ENCODE data around the gene ACSL1.
"Not testable (repeated sequence)": the region's sequence is repeated elsewhere in the genome, so short reads cannot be mapped to it uniquely, and the experiment has no call there.

Gene ACSL1

DNA sequence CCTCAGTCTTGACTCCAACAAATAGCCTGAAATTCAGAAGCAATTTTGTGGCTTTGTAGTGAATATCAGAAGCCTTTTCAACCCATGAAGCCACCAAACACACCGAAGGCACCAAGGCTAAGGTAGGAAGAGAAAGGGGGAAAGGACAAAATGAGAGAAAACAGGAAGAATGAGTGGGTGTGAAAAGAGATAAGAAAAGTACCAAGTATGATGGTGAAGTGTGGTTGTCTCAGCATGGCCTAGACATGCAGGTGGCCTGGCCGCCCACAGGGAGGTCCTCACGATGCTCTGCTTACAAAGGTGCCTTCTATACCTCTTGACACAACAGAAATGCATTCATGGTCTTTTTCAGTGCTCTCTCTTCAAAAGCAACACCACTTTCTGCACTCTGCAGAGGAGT lies 34.9 kb downstream of the ACSL1 start:
- Histone ChIP-seq H3K27me3 (ENCODE audit: insufficient read depth, low read length) (no peaks in the 10 kb centered on the region), H3K36me3 (ENCODE audit: insufficient read depth, low read length) (0 out of 2 replicates have a peak, but pooled peaks cover 5% of the 10 kb centered on the region), H3K4me1 (ENCODE audit: control insufficient read depth, insufficient read depth, low read length, unreplicated experiment) (peaks cover 17% of the 10 kb centered on the region), H3K4me3 (ENCODE audit: low read depth, low read length) (no peak overlapping the region), H3K79me2 (ENCODE audit: control insufficient read depth, insufficient read depth, low read length, unreplicated experiment) (peaks cover 5% of the 10 kb centered on the region), H2AFZ (ENCODE audit: low read length, unreplicated experiment) (no peak overlapping the region), H3K27ac (ENCODE audit: low read depth, low read length) (no peak overlapping the region)

GRCh38 chr4:184787766-184788503 lies 37.8 kb downstream of the ACSL1 start:
- no peaks in the 10 kb centered on the region for H3K27me3 ChIP-seq (ENCODE audit: insufficient read depth, low read length)
- no peak overlapping the region for H2AFZ ChIP-seq (ENCODE audit: low read length, unreplicated experiment)

GRCh38 chr4:184785813-184786212 lies 40.0 kb downstream of the ACSL1 start:
- H3K4me3 ChIP-seq (ENCODE audit: low read depth, low read length) = no peak overlapping the region
- 0 out of 2 replicates have a peak, but pooled peaks cover 7% of the 10 kb centered on the region for H3K36me3 ChIP-seq (ENCODE audit: insufficient read depth, low read length)
- H3K27me3 ChIP-seq (ENCODE audit: insufficient read depth, low read length) = no peaks in the 10 kb centered on the region
- no peak overlapping the region for H2AFZ ChIP-seq (ENCODE audit: low read length, unreplicated experiment)
- H3K4me1 ChIP-seq (ENCODE audit: control insufficient read depth, insufficient read depth, low read length, unreplicated experiment) = no peaks in the 10 kb centered on the region
- no peak overlapping the region for H3K27ac ChIP-seq (ENCODE audit: low read depth, low read length)
- no peaks in the 10 kb centered on the region for H3K79me2 ChIP-seq (ENCODE audit: control insufficient read depth, insufficient read depth, low read length, unreplicated experiment)

More at GRCh38 chr4:184787766-184788503, 37.8 kb downstream of the ACSL1 start:
- no peak overlapping the region for H3K27ac ChIP-seq (ENCODE audit: low read depth, low read length)
- 0 out of 2 replicates have a peak, but pooled peaks cover 7% of the 10 kb centered on the region for H3K36me3 ChIP-seq (ENCODE audit: insufficient read depth, low read length)
- no peak overlapping the region for H3K4me3 ChIP-seq (ENCODE audit: low read depth, low read length)
- H3K4me1 ChIP-seq (ENCODE audit: control insufficient read depth, insufficient read depth, low read length, unreplicated experiment) = peaks cover 9% of the 10 kb centered on the region
- H3K79me2 ChIP-seq (ENCODE audit: control insufficient read depth, insufficient read depth, low read length, unreplicated experiment) = peaks cover 5% of the 10 kb centered on the region

- Histone ChIP-seq H3K36me3 (ENCODE audit: insufficient read depth, low read length) (peaks cover 13% of the 10 kb centered on the region; the same call in 1 of the 2 replicates), H3K4me3 (ENCODE audit: low read depth, low read length) (no peak overlapping the region), H3K4me1 (ENCODE audit: control insufficient read depth, insufficient read depth, low read length, unreplicated experiment) (no peaks in the 10 kb centered on the region), H3K79me2 (ENCODE audit: control insufficient read depth, insufficient read depth, low read length, unreplicated experiment) (no peaks in the 10 kb centered on the region), H3K27me3 (ENCODE audit: insufficient read depth, low read length) (no peaks in the 10 kb centered on the region), H2AFZ (ENCODE audit: low read length, unreplicated experiment) (no peak overlapping the region), H3K27ac (ENCODE audit: low read depth, low read length) (no peak overlapping the region)
These were observed 41.0 kb downstream of the ACSL1 start for GRCh38 chr4:184784628-184785257.

DNA sequence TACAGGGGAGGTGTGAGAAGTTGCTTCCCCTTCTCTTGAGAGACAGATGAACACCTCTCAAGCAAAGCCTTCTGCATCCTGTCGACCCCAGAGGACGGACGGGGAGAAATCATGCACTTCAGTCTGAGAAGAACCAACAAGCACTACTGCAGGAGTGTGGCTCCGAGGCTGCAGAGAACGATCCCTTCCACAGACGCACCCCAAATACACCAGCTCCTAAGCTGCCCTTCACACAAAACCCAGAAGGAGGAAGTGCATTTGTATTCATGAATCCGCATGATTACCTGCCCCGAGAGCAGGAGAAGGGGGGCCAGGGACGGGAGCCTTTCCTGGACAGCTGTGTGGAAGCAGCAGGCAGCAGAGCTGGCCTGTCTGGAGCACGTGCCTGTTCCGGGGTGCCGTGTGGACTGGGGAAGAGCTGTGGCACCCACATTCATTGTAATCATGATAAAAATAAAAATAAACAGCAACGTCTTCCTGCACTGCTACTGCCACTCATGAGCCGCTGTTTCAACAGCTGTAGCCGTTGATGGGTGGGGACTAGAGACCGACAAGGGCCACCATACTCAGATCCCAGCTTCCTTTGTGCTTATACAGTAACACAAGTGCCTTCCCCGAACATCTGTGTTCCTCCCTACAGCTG lies 42.9 kb downstream of the ACSL1 start:
- Histone ChIP-seq H3K27ac (ENCODE audit: low read depth, low read length) (no peak overlapping the region), H3K4me3 (ENCODE audit: low read depth, low read length) (no peak overlapping the region), H3K27me3 (ENCODE audit: insufficient read depth, low read length) (no peaks in the 10 kb centered on the region), H2AFZ (ENCODE audit: low read length, unreplicated experiment) (no peak overlapping the region), H3K79me2 (ENCODE audit: control insufficient read depth, insufficient read depth, low read length, unreplicated experiment) (no peaks in the 10 kb centered on the region), H3K4me1 (ENCODE audit: control insufficient read depth, insufficient read depth, low read length, unreplicated experiment) (no peaks in the 10 kb centered on the region), H3K36me3 (ENCODE audit: insufficient read depth, low read length) (peaks cover 16% of the 10 kb centered on the region; the same call in 1 of the 2 replicates)

- not testable (repeated sequence) for H3K27ac ChIP-seq (ENCODE audit: low read depth, low read length); H2AFZ ChIP-seq (ENCODE audit: low read length, unreplicated experiment); H3K36me3 ChIP-seq (ENCODE audit: insufficient read depth, low read length); H3K27me3 ChIP-seq (ENCODE audit: insufficient read depth, low read length); H3K4me3 ChIP-seq (ENCODE audit: low read depth, low read length); H3K4me1 ChIP-seq (ENCODE audit: control insufficient read depth, insufficient read depth, low read length, unreplicated experiment); H3K79me2 ChIP-seq (ENCODE audit: control insufficient read depth, insufficient read depth, low read length, unreplicated experiment)
These were observed 46.6 kb downstream of the ACSL1 start for GRCh38 chr4:184779160-184779559.

GRCh38 chr4:184778325-184778724 lies 47.4 kb downstream of the ACSL1 start:
- H3K27ac ChIP-seq (ENCODE audit: low read depth, low read length) = no peak overlapping the region
- no peaks in the 10 kb centered on the region for H3K79me2 ChIP-seq (ENCODE audit: control insufficient read depth, insufficient read depth, low read length, unreplicated experiment)
- H3K4me3 ChIP-seq (ENCODE audit: low read depth, low read length) = no peak overlapping the region
- no peak overlapping the region for H2AFZ ChIP-seq (ENCODE audit: low read length, unreplicated experiment)
- H3K36me3 ChIP-seq (ENCODE audit: insufficient read depth, low read length) = peaks cover 11% of the 10 kb centered on the region; the same call in 1 of the 2 replicates
- H3K4me1 ChIP-seq (ENCODE audit: control insufficient read depth, insufficient read depth, low read length, unreplicated experiment) = no peaks in the 10 kb centered on the region
- H3K27me3 ChIP-seq (ENCODE audit: insufficient read depth, low read length) = no peaks in the 10 kb centered on the region

DNA sequence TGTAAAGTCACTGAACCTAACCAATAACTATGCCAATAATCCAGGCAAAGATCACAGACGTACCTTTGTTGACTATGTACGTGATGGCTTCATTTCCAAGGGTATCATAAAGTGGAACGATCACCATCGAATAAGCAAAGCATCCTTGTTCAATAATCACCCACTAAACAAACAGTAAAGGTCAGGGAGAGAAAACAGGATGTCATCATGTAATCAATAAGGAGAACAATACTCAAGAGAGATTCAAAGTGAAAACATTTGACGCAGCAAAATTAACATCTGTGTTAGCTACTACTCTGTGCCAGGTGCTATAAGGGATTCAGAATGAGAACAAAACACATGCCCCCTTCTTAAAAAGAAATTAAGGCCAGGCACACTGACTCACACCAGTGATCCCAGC lies 48.9 kb downstream of the ACSL1 start:
- Histone ChIP-seq H3K79me2 (ENCODE audit: control insufficient read depth, insufficient read depth, low read length, unreplicated experiment) (no peaks in the 10 kb centered on the region), H3K4me3 (ENCODE audit: low read depth, low read length) (no peak overlapping the region), H3K27ac (ENCODE audit: low read depth, low read length) (no peak overlapping the region), H3K27me3 (ENCODE audit: insufficient read depth, low read length) (no peaks in the 10 kb centered on the region), H2AFZ (ENCODE audit: low read length, unreplicated experiment) (no peak overlapping the region), H3K36me3 (ENCODE audit: insufficient read depth, low read length) (peaks cover 12% of the 10 kb centered on the region; the same call in 1 of the 2 replicates), H3K4me1 (ENCODE audit: control insufficient read depth, insufficient read depth, low read length, unreplicated experiment) (no peaks in the 10 kb centered on the region)

- H3K27ac ChIP-seq (ENCODE audit: low read depth, low read length) = no peak overlapping the region
- no peaks in the 10 kb centered on the region for H3K4me1 ChIP-seq (ENCODE audit: control insufficient read depth, insufficient read depth, low read length, unreplicated experiment)
- H3K36me3 ChIP-seq (ENCODE audit: insufficient read depth, low read length) = peaks cover 12% of the 10 kb centered on the region; the same call in 1 of the 2 replicates
- H2AFZ ChIP-seq (ENCODE audit: low read length, unreplicated experiment) = no peak overlapping the region
- no peaks in the 10 kb centered on the region for H3K27me3 ChIP-seq (ENCODE audit: insufficient read depth, low read length)
- no peak overlapping the region for H3K4me3 ChIP-seq (ENCODE audit: low read depth, low read length)
- H3K79me2 ChIP-seq (ENCODE audit: control insufficient read depth, insufficient read depth, low read length, unreplicated experiment) = no peaks in the 10 kb centered on the region
These were observed 49.8 kb downstream of the ACSL1 start for GRCh38 chr4:184775854-184776555.

DNA sequence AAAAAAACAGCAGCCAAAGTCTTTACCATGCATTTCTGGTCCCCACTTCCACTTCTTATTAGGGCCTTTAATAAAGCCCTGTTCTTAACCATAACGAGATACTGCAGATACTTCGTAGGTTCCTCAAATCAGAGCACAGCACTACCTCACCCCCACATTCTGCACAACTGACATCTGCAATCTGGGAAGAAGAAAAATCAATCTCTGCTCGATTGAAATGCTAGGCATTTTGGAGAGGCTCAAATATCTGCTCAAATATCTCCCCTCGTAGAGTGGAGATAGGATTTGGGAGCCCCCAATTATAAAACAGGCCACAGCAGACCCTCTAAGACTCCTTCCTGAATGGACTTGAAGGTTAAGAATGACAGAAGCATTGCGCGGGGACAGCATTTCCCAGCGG lies 51.6 kb downstream of the ACSL1 start:
- Histone ChIP-seq H3K4me3 (ENCODE audit: low read depth, low read length) (no peak overlapping the region), H3K27me3 (ENCODE audit: insufficient read depth, low read length) (no peaks in the 10 kb centered on the region), H3K27ac (ENCODE audit: low read depth, low read length) (no peak overlapping the region), H2AFZ (ENCODE audit: low read length, unreplicated experiment) (no peak overlapping the region), H3K79me2 (ENCODE audit: control insufficient read depth, insufficient read depth, low read length, unreplicated experiment) (no peaks in the 10 kb centered on the region), H3K4me1 (ENCODE audit: control insufficient read depth, insufficient read depth, low read length, unreplicated experiment) (no peaks in the 10 kb centered on the region), H3K36me3 (ENCODE audit: insufficient read depth, low read length) (0 out of 2 replicates have a peak, but pooled peaks cover 3% of the 10 kb centered on the region)

Data from ACC112 (cell line).